Measurements from ENCODE around the gene HNRNPA3. TPM values are rescaled to one million over a fixed set of nuclear protein-coding genes. Genes with fewer than 3 reads are reported as not detected.

HNRNPA3 gene
- total RNA-seq, 1 donor from 2014 or later: 68.0 TPM

DNA sequence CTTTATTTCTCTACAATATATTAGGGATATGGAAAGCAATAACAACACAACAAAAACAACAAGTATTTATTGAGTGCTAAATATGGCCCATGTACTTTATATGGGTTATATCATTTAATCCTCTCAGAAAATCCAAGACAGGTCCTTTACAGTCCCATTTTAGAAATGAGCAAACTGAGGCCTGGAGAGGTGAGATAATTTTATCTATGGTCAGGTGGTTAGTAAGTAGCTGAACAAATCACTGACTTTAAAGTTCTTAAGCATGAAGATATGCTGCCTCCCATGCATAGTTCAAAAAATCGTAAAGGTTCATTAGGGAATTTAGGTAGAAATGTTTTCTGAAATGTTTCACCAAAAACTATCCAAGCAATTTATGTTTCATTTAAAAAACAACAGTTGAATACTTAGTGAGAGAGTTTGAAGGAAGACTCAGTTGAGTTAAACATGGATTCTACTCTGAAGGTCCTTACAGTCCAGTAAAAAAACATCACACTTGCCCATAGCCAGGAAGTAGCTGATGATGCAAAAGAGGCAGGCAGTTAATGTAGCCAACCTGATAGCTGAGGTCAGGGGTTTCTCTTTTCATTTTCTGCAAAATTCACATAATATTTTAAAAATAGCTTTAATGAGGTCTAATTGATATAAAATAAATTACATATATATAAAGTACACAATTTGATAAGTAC, 59.5 kb downstream of the HNRNPA3 start:
- DNase-seq (ENCODE audit: extremely low read depth, low read depth, low spot score): no peak

DNA sequence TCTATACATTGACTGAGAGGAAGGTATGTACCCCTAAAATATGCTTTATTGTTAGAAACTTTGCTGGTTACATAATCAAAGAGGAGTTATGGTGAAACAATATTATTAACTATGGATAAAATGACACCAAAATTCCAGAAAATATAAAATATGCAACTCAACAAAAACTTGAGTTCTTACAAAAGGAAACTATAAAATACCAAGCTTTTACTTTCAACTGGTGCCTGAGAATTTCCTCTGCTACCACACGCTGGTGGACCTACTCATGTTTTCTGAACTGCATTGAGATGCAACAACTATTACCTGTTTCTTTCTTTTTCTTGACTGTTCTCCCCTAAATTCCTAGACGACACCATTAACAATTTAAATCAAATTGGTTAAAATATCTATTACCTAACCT, 60.2 kb downstream of the HNRNPA3 start:
- no peak for DNase-seq (ENCODE audit: extremely low read depth, low read depth, low spot score)

DNA sequence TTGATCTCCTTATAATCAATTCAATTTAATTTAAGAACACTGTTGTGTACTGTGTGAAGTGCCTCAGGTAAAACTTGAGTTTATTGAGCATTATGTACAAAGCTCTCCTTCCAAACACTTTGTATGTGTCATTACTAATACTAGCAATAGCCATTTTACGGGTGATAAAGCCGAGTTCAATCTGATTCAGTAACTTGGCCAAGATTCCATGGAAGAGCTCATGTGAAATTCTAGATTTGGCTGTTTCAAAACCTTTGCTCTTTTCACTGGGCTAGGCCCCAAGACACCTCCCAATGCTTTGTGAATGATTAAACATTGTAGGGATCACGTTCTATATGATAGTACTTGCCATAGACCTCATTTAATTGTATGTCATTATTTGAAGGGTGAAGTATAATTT, 60.8 kb downstream of the HNRNPA3 start:
- DNase-seq (ENCODE audit: extremely low read depth, low read depth, low spot score): no peak

Other genes with a start within 250 kb of the HNRNPA3 start
- gene NFE2L2, start 51.9 kb downstream of the HNRNPA3 start, total RNA-seq: 55.9 and 90.2 TPM in 2 replicates
- 42.5 and 53.9 TPM in 2 replicates for gene AGPS, start 180.0 kb downstream of the HNRNPA3 start, total RNA-seq

Measured in glomerular endothelial cell (primary cell).